RWPE1 (cell line): ENCODE data around the gene OGA.

Experiments
- CTCF ChIA-PET: fragments of 350-600 bp; sonication (Branson Sonifier 250); formaldehyde crosslinking; extraction: SDS; loops from one replicate; lab custom pipeline; 2021; lab: Yijun Ruan, JAX
- POLR2A ChIA-PET: fragments of 400-600 bp; formaldehyde crosslinking; extraction: SDS; loops from one replicate; lab custom pipeline; 2020; ENCODE audit warnings: antibody characterized with exemption; ENCODE audit not compliant: low non-redundant PET; lab: Yijun Ruan, JAX
- DNase-seq: peaks from one replicate; pipeline ENCODE4 v3.0.0; 2012; ENCODE audit warnings: low spot score
- H3K27ac ChIP-seq: fragments of 450-650 bp; 2 replicates; pipeline ENCODE4 v1.5.1; 2017
- CTCF ChIP-seq: fragments of 450-650 bp; conservative IDR thresholded peaks from 2 replicates; pipeline ENCODE4 v1.5.1; 2017; ENCODE audit warnings: low read depth, mild to moderate bottlenecking

The OGA gene

GRCh38 chr10:101838416-101838970 is 20.2 kb upstream of the OGA start:
- ChIA-PET CTCF (interaction anchor here (1.4 kb wide), 1 partner anchor 171 kb away, joined by 6 read pairs; no protein-coding TSS in a partner anchor), POLR2A (no interaction called here)
- no peak overlapping the region for H3K27ac ChIP-seq
- TF ChIP-seq CTCF: no peak
- DNase-seq: no peak

GRCh38 chr10:101837748-101838147 is 19.5 kb upstream of the OGA start:
- H3K27ac ChIP-seq: no peak overlapping the region
- POLR2A ChIA-PET: no interaction called here
- no peak for DNase-seq
- CTCF ChIA-PET: interaction anchor here (0.5 to 1.5 kb wide), 6 partner anchors 10 to 487 kb away, joined by 3 to 6 read pairs (median 3); no protein-coding TSS in a partner anchor
- TF ChIP-seq CTCF: no peak

- ChIA-PET CTCF (interaction anchor here (0.5 to 1.5 kb wide), 20 partner anchors 10 to 958 kb away, joined by 3 to 16 read pairs (median 4); partner anchors contain the start of gene OGA), POLR2A (interaction anchor here (0.5 kb wide), 2 partner anchors 138 to 216 kb away, joined by 4 to 5 read pairs; no protein-coding TSS in a partner anchor)
- no peak for TF ChIP-seq CTCF
- H3K27ac ChIP-seq: no peak overlapping the region
- DNase-seq: no peak
Observed at GRCh38 chr10:101835362-101835761, 17.1 kb upstream of the OGA start.

GRCh38 chr10:101834341-101834740 is 16.1 kb upstream of the OGA start:
- no peak for DNase-seq
- ChIA-PET CTCF (interaction anchor here (1.5 kb wide), 1 partner anchor 57 kb away, joined by 5 read pairs; no protein-coding TSS in a partner anchor), POLR2A (no interaction called here)
- TF ChIP-seq CTCF: no peak
- no peak overlapping the region for H3K27ac ChIP-seq

- no peak for DNase-seq
- TF ChIP-seq CTCF: no peak
- ChIA-PET POLR2A (no interaction called here), CTCF (interaction anchor here (0.6 to 1.5 kb wide), 2 partner anchors 177 to 566 kb away, joined by 7 read pairs; no protein-coding TSS in a partner anchor)
- no peak overlapping the region for H3K27ac ChIP-seq
Observed at GRCh38 chr10:101833466-101833865, 15.2 kb upstream of the OGA start.

- DNase-seq: no peak
- ChIA-PET POLR2A (no interaction called here), CTCF (interaction anchor here (0.7 to 1.7 kb wide), 4 partner anchors 9 to 619 kb away, joined by 3 to 7 read pairs (median 4); partner anchors contain the start of gene KCNIP2)
- no peak for TF ChIP-seq CTCF
- H3K27ac ChIP-seq: no peak overlapping the region
Observed at GRCh38 chr10:101832325-101832771, 14.1 kb upstream of the OGA start.
